Stimulated activated CD8-positive, alpha-beta memory T cell treated with anti-CD3 and anti-CD28 coated beads, Interleukin-15, amount 100 ng/mL, for 1 hour (primary cell): ENCODE data around the gene BRINP3.

ENCODE experiments used
- DNase-seq: peaks from one replicate; pipeline ENCODE4 v3.0.0-alpha.2; 2020; ENCODE audit warnings: low read depth

Gene BRINP3

GRCh38 chr1:190104961-190105360 is 372.7 kb downstream of the BRINP3 start:
- no peak for DNase-seq

- no peak for DNase-seq
Measured at GRCh38 chr1:190102757-190103326, 374.8 kb downstream of the BRINP3 start.

GRCh38 chr1:190101756-190102155 is 375.9 kb downstream of the BRINP3 start:
- no peak for DNase-seq

- DNase-seq = no peak
Measured at GRCh38 chr1:190098756-190099155, 378.9 kb downstream of the BRINP3 start.

GRCh38 chr1:190098107-190098506 is 379.6 kb downstream of the BRINP3 start:
- no peak for DNase-seq

GRCh38 chr1:190095596-190095995 is 382.1 kb downstream of the BRINP3 start:
- no peak for DNase-seq

GRCh38 chr1:190084552-190084951 is 393.1 kb downstream of the BRINP3 start:
- no peak for DNase-seq

GRCh38 chr1:190068304-190068703 is 409.4 kb downstream of the BRINP3 start:
- DNase-seq = no peak

- DNase-seq = no peak
Measured at GRCh38 chr1:190067592-190067991, 410.1 kb downstream of the BRINP3 start.

- DNase-seq = no peak
Measured at GRCh38 chr1:190066011-190066410, 411.7 kb downstream of the BRINP3 start.

- DNase-seq = no peak
Measured at GRCh38 chr1:190049314-190049713, 428.4 kb downstream of the BRINP3 start.
